ENCODE measurements around the gene DHODH.

DNA sequence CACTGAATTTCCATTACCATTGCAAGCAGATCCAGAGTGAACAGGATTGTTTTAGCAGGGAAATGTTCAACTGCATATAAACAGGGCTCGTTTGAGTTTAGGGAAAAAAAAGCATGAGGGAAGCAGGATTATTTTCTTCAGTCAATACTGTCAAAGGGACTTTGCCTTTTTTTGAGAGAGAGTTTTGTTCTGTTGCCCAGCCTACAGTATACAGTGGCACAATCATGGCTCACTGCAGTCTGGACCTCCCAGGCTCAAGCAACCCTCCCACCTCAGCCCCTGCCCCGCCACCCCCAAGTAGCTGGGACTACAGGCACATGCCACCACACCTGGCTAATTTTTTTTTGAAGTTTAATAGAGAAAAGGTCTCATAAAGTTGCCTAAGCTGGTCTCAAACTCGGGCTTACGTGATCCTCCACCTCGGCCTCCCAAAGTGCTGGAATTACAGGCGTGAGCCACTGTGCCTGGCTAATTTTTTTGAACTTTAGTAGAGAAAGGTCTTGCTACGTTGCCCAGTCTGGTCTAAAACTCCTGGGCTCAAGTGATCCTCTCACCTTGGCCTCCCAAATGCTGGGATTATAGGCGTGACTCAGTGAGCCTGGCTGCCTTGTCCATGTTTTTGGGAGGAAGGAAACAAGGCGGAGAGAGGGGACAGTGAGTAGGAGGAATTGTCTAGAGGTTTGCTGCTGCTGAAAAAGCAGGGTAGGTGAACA lies 23.1 kb upstream of the DHODH start:
- no peak for TF ChIP-seq CTBP1 (IDR thresholded peaks at IDR 0.05; ENCODE audit: borderline replicate concordance)
- no peak for TF ChIP-seq FOXM1 (IDR thresholded peaks at IDR 0.05; ENCODE audit: borderline replicate concordance)
- no peak for TF ChIP-seq TARDBP (IDR thresholded peaks at IDR 0.05)
- no peak for TF ChIP-seq ELF4 (IDR thresholded peaks at IDR 0.05)
- TF ChIP-seq FOXA1 (IDR thresholded peaks at IDR 0.05), result no peak
- no peak for TF ChIP-seq SUZ12 (IDR thresholded peaks at IDR 0.05)
- no peak for TF ChIP-seq LEF1 (IDR thresholded peaks at IDR 0.05; ENCODE audit: borderline replicate concordance)
- no peak for TF ChIP-seq ARNT (IDR thresholded peaks at IDR 0.05)
- TF ChIP-seq L3MBTL2 (conservative IDR thresholded peaks at IDR 0.05), result no peak
- no peak for TF ChIP-seq BHLHE40 (IDR thresholded peaks at IDR 0.05; ENCODE audit: borderline replicate concordance)
- no peak for TF ChIP-seq ZNF384 (IDR thresholded peaks at IDR 0.05)
- TF ChIP-seq FOXK2 (IDR thresholded peaks at IDR 0.05), result no peak
- TF ChIP-seq SP1 (IDR thresholded peaks at IDR 0.05), result no peak

Data from HEK293T (cell line).